Measurements from ENCODE around the gene SIM1.

SIM1 gene

GRCh38 chr6:100455230-100456124, 9.2 kb downstream of the SIM1 start:
- DNase-seq: no peak

GRCh38 chr6:100454551-100455229, 10.0 kb downstream of the SIM1 start:
- no peak for DNase-seq

GRCh38 chr6:100453701-100454521, 10.8 kb downstream of the SIM1 start:
- DNase-seq: no peak

- DNase-seq: no peak
Observed at GRCh38 chr6:100452998-100453397, 11.7 kb downstream of the SIM1 start.

GRCh38 chr6:100451577-100451976, 13.1 kb downstream of the SIM1 start:
- DNase-seq: no peak

GRCh38 chr6:100449239-100449691, 15.5 kb downstream of the SIM1 start:
- no peak for DNase-seq

- no peak for DNase-seq
Observed at GRCh38 chr6:100447900-100448748, 16.6 kb downstream of the SIM1 start.

GRCh38 chr6:100447081-100447899, 17.4 kb downstream of the SIM1 start:
- DNase-seq: no peak

GRCh38 chr6:100446115-100447080, 18.3 kb downstream of the SIM1 start:
- DNase-seq: no peak

- DNase-seq: no peak
Observed at GRCh38 chr6:100445512-100445911, 19.2 kb downstream of the SIM1 start.

GRCh38 chr6:100440935-100441334, 23.8 kb downstream of the SIM1 start:
- DNase-seq: no peak

GRCh38 chr6:100435299-100435698, 29.4 kb downstream of the SIM1 start:
- no peak for DNase-seq

GRCh38 chr6:100433726-100434435, 30.8 kb downstream of the SIM1 start:
- DNase-seq: no peak

- no peak for DNase-seq
Observed at GRCh38 chr6:100432136-100432535, 32.6 kb downstream of the SIM1 start.

GRCh38 chr6:100430962-100431361, 33.8 kb downstream of the SIM1 start:
- no peak for DNase-seq

GRCh38 chr6:100427452-100427851, 37.3 kb downstream of the SIM1 start:
- DNase-seq: no peak

GRCh38 chr6:100426744-100427338, 37.9 kb downstream of the SIM1 start:
- no peak for DNase-seq

GRCh38 chr6:100426241-100426640, 38.5 kb downstream of the SIM1 start:
- DNase-seq: no peak

- DNase-seq: no peak
Observed at GRCh38 chr6:100420711-100421110, 44.0 kb downstream of the SIM1 start.
